ENCODE results near the gene EGFL8. TPM values are rescaled to one million over a fixed set of nuclear protein-coding genes. Genes with fewer than 3 reads are reported as not detected.
A peak's percentile ranks its signal among the peaks of the same experiment; 100 is the strongest.

EGFL8 gene
- total and polyA plus RNA-seq, 9 of the 15 experiments (the other 6 are each of a cell fraction or from before 2014, with no cell fraction given): 2.2 to 47.4 (median 14.2) TPM

DNA sequence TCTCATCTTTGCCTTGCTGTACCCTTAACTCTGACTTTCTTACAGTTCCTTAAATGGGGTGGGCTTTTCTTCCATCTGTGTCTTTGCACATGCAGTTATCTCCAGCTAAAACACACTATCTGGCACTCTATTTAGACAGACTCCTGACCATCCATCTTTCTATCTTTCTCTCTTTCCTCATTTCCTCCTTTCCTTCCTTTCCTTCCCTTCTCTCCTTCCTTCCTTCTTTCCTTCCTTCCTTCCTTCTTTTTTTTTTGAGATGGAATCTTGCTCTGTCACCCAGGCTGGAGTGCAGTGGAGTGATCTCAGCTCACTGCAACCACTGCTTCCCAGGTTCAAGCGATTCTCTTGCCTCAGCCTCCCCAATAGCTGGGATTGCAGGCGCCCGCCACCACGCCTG, 51.2 kb downstream of the EGFL8 start (continued):
- TF ChIP-seq RBM25 (IDR thresholded peaks at IDR 0.05; ENCODE audit: low read depth, low read length, severe bottlenecking) (no peak), TAF9B (IDR thresholded peaks at IDR 0.05; ENCODE audit: partially characterized antibody) (no peak), NR2C1 (IDR thresholded peaks at IDR 0.05) (0 out of 2 replicates have a peak, but pooled peaks have one; percentile 18), NR2C1 (tag; IDR thresholded peaks at IDR 0.05) (no peak), ASH1L (IDR thresholded peaks at IDR 0.05; ENCODE audit: borderline replicate concordance, low read depth, partially characterized antibody) (peak; percentile 23), NFE2L1 (tag; IDR thresholded peaks at IDR 0.05; ENCODE audit: borderline replicate concordance, low read depth) (no peak), SMAD2 (IDR thresholded peaks at IDR 0.05; ENCODE audit: low read depth, low read length) (no peak), PTTG1 (tag; IDR thresholded peaks at IDR 0.05; ENCODE audit: low read depth) (no peak), DPF2 (IDR thresholded peaks at IDR 0.05) (0 out of 2 replicates have a peak, but pooled peaks have one; percentile 17), CBX3 (IDR thresholded peaks at IDR 0.05; ENCODE audit: borderline replicate concordance in 1 of 2, low read length in 2 of 2) (no peak), ZNF253 (CRISPR knock-in tag; conservative IDR thresholded peaks at IDR 0.05) (no peak), FOXJ2 (tag; IDR thresholded peaks at IDR 0.05) (no peak), YBX1 (IDR thresholded peaks at IDR 0.05) (0 out of 2 replicates have a peak, but pooled peaks have one; percentile 43), HDGF (IDR thresholded peaks at IDR 0.05) (peak; percentile 84; the same call in 1 of the 2 replicates)

DNA sequence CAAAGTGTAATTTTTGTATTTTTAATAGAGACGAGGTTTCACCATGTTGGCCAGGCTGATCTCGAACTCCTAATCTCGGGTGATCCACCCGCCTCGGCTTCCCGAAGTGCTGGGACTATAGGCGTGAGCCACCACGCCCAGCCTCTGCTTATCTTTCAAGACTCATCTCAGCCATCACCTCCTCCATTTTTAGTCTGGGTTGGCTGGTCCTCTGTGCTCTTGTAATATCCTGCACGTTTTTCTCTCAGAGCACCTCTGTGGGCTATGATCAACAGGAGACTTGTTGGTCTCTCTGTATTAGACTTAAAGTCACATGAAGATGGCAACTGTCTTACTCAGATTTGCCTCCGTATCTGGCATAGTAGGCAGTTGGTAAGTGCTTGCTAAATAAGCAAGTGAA, 51.9 kb downstream of the EGFL8 start:
- ChIA-PET POLR2A (no interaction called here), CTCF (ENCODE audit: low intra/inter-chr PET ratio) (no interaction called here)
- peak in 3 of 4 experiments; percentile 47 to 73 (median 56) for DNase-seq (ENCODE audit: extremely low read depth in 1 of 4, low spot score in 3 of 4)
- Histone ChIP-seq H3K27me3 (ENCODE audit: control insufficient read depth in 2 of 2, insufficient read depth in 2 of 2, low read length in 2 of 2) (peaks cover 12 to 39% of the 10 kb centered on the region in 2 experiments; a peak in 4 of 5 replicates), H4K20me1 (replicated peaks; ENCODE audit: control insufficient read depth, insufficient read depth, low read length) (no peaks in the 10 kb centered on the region; the same call in 1 of the 2 replicates), H3K79me2 (ENCODE audit: control insufficient read depth, insufficient read depth, low read length) (no peaks in the 10 kb centered on the region), H3K4me2 (ENCODE audit: insufficient read depth, low read length) (no peak overlapping the region), H3K9me3 (replicated peaks; ENCODE audit: control insufficient read depth, insufficient read depth, low read depth, low read length) (no peaks in the 10 kb centered on the region), H3K4me1 (replicated peaks in 1 of 2; ENCODE audit: control insufficient read depth in 2 of 2, insufficient read depth in 2 of 2, low read length in 2 of 2) (peaks cover 8 to 16% of the 10 kb centered on the region in 2 experiments; a peak in 4 of 5 replicates), H3K9ac (ENCODE audit: insufficient read depth in 1 of 2, low read depth in 2 of 2, low read length in 2 of 2) (no peak overlapping the region), H3K9me1 (ENCODE audit: control insufficient read depth, insufficient read depth, low read length) (no peaks in the 10 kb centered on the region), H3K4me3 (no peak overlapping the region), H3K27ac (ENCODE audit: extremely low read depth, low read depth, low read length) (no peak overlapping the region), H3K36me3 (ENCODE audit: control insufficient read depth, insufficient read depth, low read length) (no peaks in the 10 kb centered on the region), H2AFZ (ENCODE audit: low read depth, low read length) (peak overlapping the region; percentile 57)
- in situ Hi-C loops (cut with MboI) (no loop called here), intact Hi-C loops (cut with micrococcal nuclease) (no loop called here)
- FAIRE-seq: peak; percentile 61
- ATAC-seq: peak; percentile 67
- WGBS (ENCODE audit: insufficient coverage, low coverage, missing lambda C conversion rate): under 1% methylated on average over 10 of the region's 10 CpGs
- no TSS peak for BruUV-seq (replicated peaks)
- TF ChIP-seq, protein P1, sequence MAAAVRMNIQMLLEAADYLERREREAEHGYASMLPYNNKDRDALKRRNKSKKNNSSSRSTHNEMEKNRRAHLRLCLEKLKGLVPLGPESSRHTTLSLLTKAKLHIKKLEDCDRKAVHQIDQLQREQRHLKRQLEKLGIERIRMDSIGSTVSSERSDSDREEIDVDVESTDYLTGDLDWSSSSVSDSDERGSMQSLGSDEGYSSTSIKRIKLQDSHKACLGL (CRISPR knock-in tag; IDR thresholded peaks at IDR 0.05; ENCODE audit: borderline replicate concordance, poor library complexity, severe bottlenecking): no peak
- no peak for TF ChIP-seq FOXM1 (IDR thresholded peaks at IDR 0.05; ENCODE audit: low read depth)
- TF ChIP-seq FOXM1 (CRISPR knock-in tag; IDR thresholded peaks at IDR 0.05; ENCODE audit: low read depth): no peak
- TF ChIP-seq ZNF561 (CRISPR knock-in tag; conservative IDR thresholded peaks at IDR 0.05): no peak
- TF ChIP-seq EHMT2 (IDR thresholded peaks at IDR 0.05): no peak
- TF ChIP-seq, protein P2, sequence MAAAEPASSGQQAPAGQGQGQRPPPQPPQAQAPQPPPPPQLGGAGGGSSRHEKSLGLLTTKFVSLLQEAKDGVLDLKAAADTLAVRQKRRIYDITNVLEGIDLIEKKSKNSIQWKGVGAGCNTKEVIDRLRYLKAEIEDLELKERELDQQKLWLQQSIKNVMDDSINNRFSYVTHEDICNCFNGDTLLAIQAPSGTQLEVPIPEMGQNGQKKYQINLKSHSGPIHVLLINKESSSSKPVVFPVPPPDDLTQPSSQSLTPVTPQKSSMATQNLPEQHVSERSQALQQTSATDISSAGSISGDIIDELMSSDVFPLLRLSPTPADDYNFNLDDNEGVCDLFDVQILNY (CRISPR knock-in tag; IDR thresholded peaks at IDR 0.05): no peak
- TF ChIP-seq MCM3 (IDR thresholded peaks at IDR 0.05): no peak
- TF ChIP-seq, protein P3, sequence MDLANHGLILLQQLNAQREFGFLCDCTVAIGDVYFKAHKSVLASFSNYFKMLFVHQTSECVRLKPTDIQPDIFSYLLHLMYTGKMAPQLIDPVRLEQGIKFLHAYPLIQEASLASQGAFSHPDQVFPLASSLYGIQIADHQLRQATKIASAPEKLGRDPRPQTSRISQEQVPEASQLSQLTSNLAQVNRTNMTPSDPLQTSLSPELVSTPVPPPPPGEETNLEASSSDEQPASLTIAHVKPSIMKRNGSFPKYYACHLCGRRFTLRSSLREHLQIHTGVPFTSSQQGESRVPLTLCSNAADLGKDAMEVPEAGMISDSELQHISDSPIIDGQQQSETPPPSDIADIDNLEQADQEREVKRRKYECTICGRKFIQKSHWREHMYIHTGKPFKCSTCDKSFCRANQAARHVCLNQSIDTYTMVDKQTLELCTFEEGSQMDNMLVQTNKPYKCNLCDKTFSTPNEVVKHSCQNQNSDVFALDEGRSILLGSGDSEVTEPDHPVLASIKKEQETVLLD (IDR thresholded peaks at IDR 0.05): no peak
- no peak for TF ChIP-seq ZNF23 (CRISPR knock-in tag; IDR thresholded peaks at IDR 0.05)
- TF ChIP-seq NFE2 (IDR thresholded peaks at IDR 0.05; ENCODE audit: low read depth): no peak

All from K562 (cell line).